ENCODE data around the gene STK32C. TPM values are rescaled to one million over a fixed set of nuclear protein-coding genes. Genes with fewer than 3 reads are reported as not detected.

The STK32C gene
- total RNA-seq, 4 donors from 2014 or later, result 1.3 to 5.6 (median 4.7) TPM

DNA sequence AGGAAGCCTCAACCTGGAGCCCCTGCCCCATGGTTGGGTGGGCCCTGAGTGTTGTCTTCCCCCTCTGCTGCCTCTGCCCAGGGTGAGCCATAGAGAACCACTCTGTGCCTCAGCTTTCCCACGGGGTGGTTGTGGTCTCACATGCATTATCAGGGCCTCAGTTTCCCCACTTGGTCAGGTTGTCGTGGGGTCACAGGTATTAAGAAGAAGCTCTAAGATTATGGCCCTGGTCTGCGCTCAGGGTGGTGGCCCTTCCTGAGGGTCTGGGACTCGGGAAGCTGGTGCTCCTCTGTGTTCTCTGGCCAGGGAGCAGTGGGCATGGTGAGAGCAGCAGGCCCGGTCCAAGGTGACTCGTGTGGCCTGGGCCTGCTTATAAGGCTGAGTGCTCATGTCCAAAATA lies 42.0 kb upstream of the STK32C start:
- peaks cover 20% of the 10 kb centered on the region for H3K36me3 ChIP-seq
- H3K4me1 ChIP-seq, result no peaks in the 10 kb centered on the region
- no peak overlapping the region for H3K4me3 ChIP-seq
- no peak for DNase-seq (ENCODE audit: low spot score in 2 of 2)
- WGBS, result 91% methylated on average over 6 of the region's 6 CpGs
- no peaks in the 10 kb centered on the region for H3K9me3 ChIP-seq
- TF ChIP-seq, protein P1, sequence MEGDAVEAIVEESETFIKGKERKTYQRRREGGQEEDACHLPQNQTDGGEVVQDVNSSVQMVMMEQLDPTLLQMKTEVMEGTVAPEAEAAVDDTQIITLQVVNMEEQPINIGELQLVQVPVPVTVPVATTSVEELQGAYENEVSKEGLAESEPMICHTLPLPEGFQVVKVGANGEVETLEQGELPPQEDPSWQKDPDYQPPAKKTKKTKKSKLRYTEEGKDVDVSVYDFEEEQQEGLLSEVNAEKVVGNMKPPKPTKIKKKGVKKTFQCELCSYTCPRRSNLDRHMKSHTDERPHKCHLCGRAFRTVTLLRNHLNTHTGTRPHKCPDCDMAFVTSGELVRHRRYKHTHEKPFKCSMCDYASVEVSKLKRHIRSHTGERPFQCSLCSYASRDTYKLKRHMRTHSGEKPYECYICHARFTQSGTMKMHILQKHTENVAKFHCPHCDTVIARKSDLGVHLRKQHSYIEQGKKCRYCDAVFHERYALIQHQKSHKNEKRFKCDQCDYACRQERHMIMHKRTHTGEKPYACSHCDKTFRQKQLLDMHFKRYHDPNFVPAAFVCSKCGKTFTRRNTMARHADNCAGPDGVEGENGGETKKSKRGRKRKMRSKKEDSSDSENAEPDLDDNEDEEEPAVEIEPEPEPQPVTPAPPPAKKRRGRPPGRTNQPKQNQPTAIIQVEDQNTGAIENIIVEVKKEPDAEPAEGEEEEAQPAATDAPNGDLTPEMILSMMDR (IDR thresholded peaks at IDR 0.05), result no peak
- TF ChIP-seq POLR2AphosphoS5 (IDR thresholded peaks at IDR 0.05), result no peak
- no peak for TF ChIP-seq POLR2A (IDR thresholded peaks at IDR 0.05)
- TF ChIP-seq EP300 (IDR thresholded peaks at IDR 0.05), result no peak
- no peaks in the 10 kb centered on the region for H3K27me3 ChIP-seq
- H3K27ac ChIP-seq, result no peak overlapping the region

DNA sequence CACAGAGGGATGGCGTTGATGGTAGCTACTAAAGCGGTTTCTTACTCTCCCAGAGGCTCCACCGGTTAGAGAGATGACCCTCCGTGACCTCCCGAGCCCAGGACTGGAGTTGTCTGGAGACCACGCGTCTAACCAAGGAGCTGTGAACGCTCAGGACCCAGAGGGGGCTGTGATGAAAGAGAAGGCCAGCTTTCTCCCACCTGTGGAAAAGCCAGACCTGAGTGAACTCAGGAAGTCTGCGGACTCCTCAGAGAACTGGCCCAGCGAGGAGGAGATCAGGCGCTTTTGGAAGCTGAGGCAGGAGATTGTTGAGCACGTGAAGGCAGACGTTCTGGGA lies 40.1 kb upstream of the STK32C start:
- DNase-seq (ENCODE audit: low spot score in 2 of 2), result no peak
- Histone ChIP-seq H3K4me3 (no peak overlapping the region), H3K27me3 (no peaks in the 10 kb centered on the region), H3K27ac (no peak overlapping the region), H3K9me3 (no peaks in the 10 kb centered on the region), H3K4me1 (no peaks in the 10 kb centered on the region), H3K36me3 (peaks cover 20% of the 10 kb centered on the region)
- TF ChIP-seq EP300 (IDR thresholded peaks at IDR 0.05) (no peak), POLR2AphosphoS5 (IDR thresholded peaks at IDR 0.05) (no peak), POLR2A (IDR thresholded peaks at IDR 0.05) (no peak)
- TF ChIP-seq, protein P1 (IDR thresholded peaks at IDR 0.05), result no peak
- 95% methylated on average over 12 of the region's 13 CpGs for WGBS

DNA sequence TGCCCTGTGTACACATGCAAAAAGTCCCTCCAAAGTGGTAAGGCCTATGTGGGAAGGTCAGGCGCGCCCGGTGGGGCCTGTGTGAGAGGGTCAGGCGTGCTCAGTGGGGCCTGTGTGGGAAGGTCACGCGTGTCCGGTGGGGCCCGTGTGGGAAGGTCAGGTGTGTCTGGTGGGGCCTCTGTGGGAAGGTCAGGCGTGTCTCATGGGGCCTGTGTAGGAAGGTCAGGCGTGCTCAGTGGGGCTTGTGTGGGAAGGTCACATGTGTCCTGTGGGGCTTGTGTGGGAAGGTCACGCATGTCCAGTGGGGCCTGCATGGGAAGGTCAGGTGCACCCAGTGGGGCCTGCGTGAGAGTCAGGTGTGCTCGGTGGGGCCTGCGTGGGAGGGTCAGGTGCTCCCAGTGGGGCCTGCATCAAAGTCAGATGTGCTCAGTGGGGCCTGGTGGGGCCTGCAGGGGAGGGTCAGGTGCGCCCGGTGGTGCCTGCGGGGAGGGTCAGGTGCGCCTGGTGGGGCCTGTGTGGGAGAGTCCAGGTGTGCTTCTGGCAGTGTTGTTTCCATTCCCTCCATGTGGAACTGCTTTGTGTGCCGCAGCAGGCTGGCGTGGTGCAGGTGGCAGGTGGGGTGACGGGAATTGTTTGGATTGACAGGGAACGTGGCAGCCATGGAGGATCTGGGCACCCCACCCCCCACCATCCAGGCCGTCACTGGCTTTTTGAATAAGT lies 39.6 kb upstream of the STK32C start:
- DNase-seq (ENCODE audit: low spot score in 2 of 2), result peak in 1 of 2 donors; percentile 37
- no peak for TF ChIP-seq POLR2A (IDR thresholded peaks at IDR 0.05)
- no peak for TF ChIP-seq POLR2AphosphoS5 (IDR thresholded peaks at IDR 0.05)
- TF ChIP-seq, protein P1 (IDR thresholded peaks at IDR 0.05), result no peak
- 94% methylated on average over 23 of the region's 23 CpGs for WGBS
- no peaks in the 10 kb centered on the region for H3K4me1 ChIP-seq
- no peaks in the 10 kb centered on the region for H3K9me3 ChIP-seq
- H3K27ac ChIP-seq, result no peak overlapping the region
- H3K36me3 ChIP-seq, result peaks cover 22% of the 10 kb centered on the region
- H3K4me3 ChIP-seq, result no peak overlapping the region
- H3K27me3 ChIP-seq, result no peaks in the 10 kb centered on the region

DNA sequence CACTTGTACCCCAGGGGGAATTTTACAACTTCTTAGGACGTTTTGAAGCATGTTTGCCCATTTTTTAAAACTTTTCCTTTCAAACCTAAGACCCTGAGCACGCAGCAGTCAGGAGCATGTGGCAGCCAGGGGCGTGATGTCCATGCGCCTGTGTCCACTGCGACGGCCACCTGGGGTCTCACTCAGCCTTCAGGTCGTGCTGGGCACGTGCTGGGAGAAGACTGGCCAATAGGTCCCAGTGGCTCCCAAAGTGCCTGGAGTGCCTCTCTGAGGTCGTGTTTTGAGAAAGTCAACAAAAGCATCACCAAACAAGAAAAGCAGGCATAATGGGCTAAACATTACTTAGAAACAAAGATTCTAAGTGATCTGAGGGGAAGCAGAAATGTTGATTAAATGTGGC lies 39.1 kb upstream of the STK32C start:
- TF ChIP-seq POLR2AphosphoS5 (IDR thresholded peaks at IDR 0.05) (no peak), POLR2A (IDR thresholded peaks at IDR 0.05) (no peak), EP300 (IDR thresholded peaks at IDR 0.05) (no peak)
- TF ChIP-seq, protein P1 (IDR thresholded peaks at IDR 0.05), result no peak
- H3K36me3 ChIP-seq, result peaks cover 23% of the 10 kb centered on the region
- H3K27me3 ChIP-seq, result no peaks in the 10 kb centered on the region
- H3K4me1 ChIP-seq, result no peaks in the 10 kb centered on the region
- DNase-seq (ENCODE audit: low spot score in 2 of 2), result peak in 1 of 2 donors; percentile 40
- no peak overlapping the region for H3K27ac ChIP-seq
- no peaks in the 10 kb centered on the region for H3K9me3 ChIP-seq
- H3K4me3 ChIP-seq, result no peak overlapping the region
- 91% methylated on average over 9 of the region's 9 CpGs for WGBS

DNA sequence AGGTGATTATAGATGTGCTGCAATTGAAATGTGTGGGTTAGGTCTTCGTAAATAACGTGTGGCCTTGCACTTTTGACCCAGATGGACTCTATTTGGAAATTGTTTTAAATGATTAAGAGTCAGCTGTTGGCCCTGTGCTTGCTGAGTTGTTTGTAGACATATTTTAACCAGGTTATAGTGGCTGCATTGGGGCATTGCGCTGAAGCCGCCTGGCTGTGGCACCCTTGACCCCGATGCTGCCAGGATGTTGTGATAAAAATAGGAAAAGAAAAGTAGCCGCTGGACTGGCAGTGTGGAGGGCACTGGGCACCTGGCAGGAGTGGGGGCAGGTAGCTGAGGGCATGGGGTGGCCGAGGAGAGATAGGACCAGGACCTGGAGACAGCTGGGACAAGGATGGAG lies 37.6 kb upstream of the STK32C start:
- no peak for TF ChIP-seq POLR2A (IDR thresholded peaks at IDR 0.05)
- DNase-seq (ENCODE audit: low spot score in 2 of 2), result peak in 1 of 2 donors; percentile 29
- 96% methylated on average over 7 of the region's 7 CpGs for WGBS
- Histone ChIP-seq H3K4me3 (no peak overlapping the region), H3K36me3 (peaks cover 23% of the 10 kb centered on the region), H3K27me3 (no peaks in the 10 kb centered on the region), H3K9me3 (no peaks in the 10 kb centered on the region), H3K4me1 (no peaks in the 10 kb centered on the region), H3K27ac (no peak overlapping the region)

DNA sequence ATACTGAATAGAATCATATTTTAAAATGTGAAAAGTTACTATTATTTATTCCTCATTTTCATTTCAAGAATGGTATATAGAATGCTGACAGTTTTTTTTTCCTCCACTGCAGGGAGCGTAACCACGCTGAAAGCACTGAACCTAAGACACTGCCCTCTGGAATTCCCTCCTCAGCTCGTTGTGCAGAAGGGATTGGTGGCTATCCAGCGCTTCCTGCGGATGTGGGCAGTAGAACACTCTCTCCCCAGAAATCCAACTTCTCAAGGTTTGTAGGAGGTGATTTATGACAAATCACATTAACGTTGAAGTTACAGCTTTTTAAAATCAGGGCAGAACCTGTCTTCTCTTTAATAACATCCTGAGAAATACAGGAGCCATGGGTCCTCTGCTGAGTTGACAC lies 36.6 kb upstream of the STK32C start:
- Histone ChIP-seq H3K9me3 (no peaks in the 10 kb centered on the region), H3K36me3 (peaks cover 22% of the 10 kb centered on the region), H3K4me1 (no peaks in the 10 kb centered on the region), H3K27me3 (no peaks in the 10 kb centered on the region), H3K27ac (no peak overlapping the region), H3K4me3 (no peak overlapping the region)
- WGBS, result 88% methylated on average over 6 of the region's 6 CpGs
- TF ChIP-seq POLR2A (IDR thresholded peaks at IDR 0.05) (no peak), POLR2AphosphoS5 (IDR thresholded peaks at IDR 0.05) (no peak), EP300 (IDR thresholded peaks at IDR 0.05) (no peak)
- TF ChIP-seq, protein P1 (IDR thresholded peaks at IDR 0.05), result no peak
- no peak for DNase-seq (ENCODE audit: low spot score in 2 of 2)

Measured in suprapubic skin (tissue), 4 donors.